ENCODE measurements around the gene SSU72.
"Not testable (repeated sequence)": the region's sequence is repeated elsewhere in the genome, so short reads cannot be mapped to it uniquely, and the experiment has no call there.

SSU72 gene

GRCh38 chr1:1595341-1595740 lies 20.7 kb upstream of the SSU72 start:
- not testable (repeated sequence) for DNase-seq (ENCODE audit: low spot score)

- DNase-seq (ENCODE audit: low spot score): no peak
Measured at GRCh38 chr1:1594602-1595260, 20.1 kb upstream of the SSU72 start.

GRCh38 chr1:1593834-1594601 lies 19.4 kb upstream of the SSU72 start:
- DNase-seq (ENCODE audit: low spot score): no peak

- DNase-seq (ENCODE audit: low spot score): peak; percentile 75
Measured at GRCh38 chr1:1591452-1591851, 16.8 kb upstream of the SSU72 start.

GRCh38 chr1:1583347-1584010 lies 8.8 kb upstream of the SSU72 start:
- no peak for DNase-seq (ENCODE audit: low spot score)

GRCh38 chr1:1582585-1583346 lies 8.1 kb upstream of the SSU72 start:
- DNase-seq (ENCODE audit: low spot score): no peak

GRCh38 chr1:1578371-1578940 lies 3.8 kb upstream of the SSU72 start:
- no peak for DNase-seq (ENCODE audit: low spot score)

GRCh38 chr1:1577367-1578011 lies 2.8 kb upstream of the SSU72 start:
- no peak for DNase-seq (ENCODE audit: low spot score)

- DNase-seq (ENCODE audit: low spot score): peak; percentile 80
Measured at GRCh38 chr1:1573843-1574720, 581 bp downstream of the SSU72 start.

- DNase-seq (ENCODE audit: low spot score): no peak
Measured at GRCh38 chr1:1569341-1569740, 5.3 kb downstream of the SSU72 start.

- DNase-seq (ENCODE audit: low spot score): no peak
Measured at GRCh38 chr1:1567891-1568291, 6.8 kb downstream of the SSU72 start.

GRCh38 chr1:1567152-1567875 lies 7.3 kb downstream of the SSU72 start:
- DNase-seq (ENCODE audit: low spot score): no peak

- DNase-seq (ENCODE audit: low spot score): no peak
Measured at GRCh38 chr1:1565340-1565739, 9.3 kb downstream of the SSU72 start.

GRCh38 chr1:1564268-1564667 lies 10.4 kb downstream of the SSU72 start:
- DNase-seq (ENCODE audit: low spot score): no peak

- no peak for DNase-seq (ENCODE audit: low spot score)
Measured at GRCh38 chr1:1563688-1564087, 11.0 kb downstream of the SSU72 start.

- DNase-seq (ENCODE audit: low spot score): no peak
Measured at GRCh38 chr1:1562556-1563195, 12.0 kb downstream of the SSU72 start.

- no peak for DNase-seq (ENCODE audit: low spot score)
Measured at GRCh38 chr1:1561801-1562470, 12.7 kb downstream of the SSU72 start.

GRCh38 chr1:1560178-1560577 lies 14.5 kb downstream of the SSU72 start:
- DNase-seq (ENCODE audit: low spot score): no peak

- DNase-seq (ENCODE audit: low spot score): no peak
Measured at GRCh38 chr1:1559066-1559465, 15.6 kb downstream of the SSU72 start.
